GM12878 (cell line): ENCODE measurements around the gene THAP9. TPM values are rescaled to one million over a fixed set of nuclear protein-coding genes. Genes with fewer than 3 reads are reported as not detected.

Experiments
- ATAC-seq: fragments of 200-7000 bp; cut with Tn5 transposase; 3 replicates; pipeline ENCODE4 v1.9.1; 2020; ENCODE audit warnings: mild to moderate bottlenecking, moderate library complexity
- BruUV-seq: library from RNA; stranded (reverse); fragments of 400-500 nt; replicated peaks from 2 replicates; lab custom pipeline; 2021; lab: Mats Ljungman, UMichigan
- CTCF ChIA-PET: fragments of 300-600 bp; sonication (Branson Sonifier 250); formaldehyde crosslinking; extraction: SDS; loops from one replicate; lab custom pipeline; 2021; ENCODE audit warnings: inconsistent platforms; lab: Yijun Ruan, JAX
- POLR2A ChIA-PET: fragments of 350-600 bp; formaldehyde crosslinking; extraction: SDS; loops from one replicate; lab custom pipeline; 2021; ENCODE audit warnings: inconsistent platforms; lab: Charles Lee
- RAD21 ChIA-PET: fragments of 300-600 bp; sonication (Branson Sonifier 250); formaldehyde crosslinking; loops from one replicate; lab custom pipeline; 2023; ENCODE audit warnings: antibody characterized with exemption; ENCODE audit not compliant: unreplicated experiment; lab: Charles Lee
- SMC1A ChIA-PET: fragments of 300-600 bp; sonication (Branson Sonifier 250); formaldehyde crosslinking; loops from one replicate; lab custom pipeline; 2023; ENCODE audit not compliant: unreplicated experiment, uncharacterized antibody; lab: Charles Lee
- DNase-seq: peaks from one replicate; pipeline ENCODE4 v3.0.0-alpha.2; 2011; ENCODE audit warnings: low read depth, low spot score
- FAIRE-seq: peaks from 3 replicates; lab custom pipeline; 2011; peaks lifted over from hg19 to GRCh38; lab: Jason Lieb, UNC
- H2AFZ ChIP-seq: 2 replicates; pipeline ENCODE4 v1.6.0; 2011; ENCODE audit warnings: low read depth, low read length, control low read depth; ENCODE audit not compliant: control insufficient read depth
- H3K27ac ChIP-seq: 2 replicates; pipeline ENCODE4 v1.5.1; 2011; ENCODE audit warnings: control low read depth; ENCODE audit not compliant: control insufficient read depth, insufficient read depth
- H3K27me3 ChIP-seq, 2 experiments: replicated peaks in 1 of 2; 2 replicates each; pipeline versions ENCODE4 v1.6.0 to v1.6.1; 2011; ENCODE audit warnings: low read length in 1 of 2; ENCODE audit not compliant: control insufficient read depth in 2 of 2, insufficient read depth in 2 of 2
- H3K36me3 ChIP-seq, 2 experiments: 2 replicates each; pipeline ENCODE4 v1.5.1; 2011; ENCODE audit warnings: low read length in 1 of 2; ENCODE audit not compliant: control insufficient read depth in 2 of 2, insufficient read depth in 2 of 2
- H3K4me1 ChIP-seq: 2 replicates; pipeline ENCODE4 v1.6.1; 2011; ENCODE audit warnings: mild to moderate bottlenecking, low read length, moderate library complexity, mixed read lengths; ENCODE audit not compliant: control insufficient read depth, insufficient read depth
- H3K4me2 ChIP-seq: 2 replicates; pipeline ENCODE4 v1.6.0; 2011; ENCODE audit warnings: control low read depth; ENCODE audit not compliant: control insufficient read depth, insufficient read depth
- H3K4me3 ChIP-seq: fragments of 200-600 bp; sonication (generic); 2 replicates; pipeline ENCODE4 v1.5.1; 2016
- H3K79me2 ChIP-seq: 2 replicates; pipeline ENCODE4 v1.6.0; 2011; ENCODE audit warnings: low read length; ENCODE audit not compliant: control insufficient read depth, insufficient read depth
- H3K9ac ChIP-seq: 2 replicates; pipeline ENCODE4 v1.8.0; 2011; ENCODE audit warnings: low read length, control low read depth, mixed read lengths; ENCODE audit not compliant: control insufficient read depth, insufficient read depth
- H3K9me3 ChIP-seq: replicated peaks from 3 replicates; pipeline ENCODE4 v1.5.1; 2011; ENCODE audit warnings: mild to moderate bottlenecking, low read length; ENCODE audit not compliant: control insufficient read depth, insufficient read depth
- H4K20me1 ChIP-seq: 2 replicates; pipeline ENCODE4 v1.6.0; 2011; ENCODE audit not compliant: control insufficient read depth, insufficient read depth
- CBX5 ChIP-seq: sonication (generic); IDR thresholded peaks from 2 replicates; pipeline ENCODE4 v1.6.1; 2016; ENCODE audit warnings: low read depth, moderate library complexity, mild to moderate bottlenecking, inconsistent platforms
- E2F8 ChIP-seq: fragments of 450-650 bp; IDR thresholded peaks from 2 replicates; pipeline ENCODE4 v1.6.1; 2018; ENCODE audit warnings: mild to moderate bottlenecking, low read depth, moderate library complexity; ENCODE audit not compliant: partially characterized antibody
- MLLT1 ChIP-seq: fragments of 450-650 bp; IDR thresholded peaks from 2 replicates; pipeline ENCODE4 v1.6.1; 2016; ENCODE audit warnings: mild to moderate bottlenecking
- NFIC ChIP-seq: IDR thresholded peaks from 2 replicates; pipeline ENCODE4 v1.6.1; 2012; ENCODE audit warnings: low read depth, mild to moderate bottlenecking, inconsistent platforms, low read length, moderate library complexity
- NKRF ChIP-seq: fragments of 450-650 bp; conservative IDR thresholded peaks from 2 replicates; pipeline ENCODE4 v1.6.1; 2017; ENCODE audit warnings: mild to moderate bottlenecking, moderate library complexity
- SREBF2 ChIP-seq: IDR thresholded peaks from 2 replicates; pipeline ENCODE4 v1.6.1; 2012; ENCODE audit warnings: mild to moderate bottlenecking, low read length
- TCF12 ChIP-seq: IDR thresholded peaks from 2 replicates; pipeline ENCODE4 v1.6.1; 2011; ENCODE audit warnings: low read depth, mild to moderate bottlenecking, low read length
- ZBED1 ChIP-seq: IDR thresholded peaks from 2 replicates; pipeline ENCODE4 v1.6.1; 2016; ENCODE audit warnings: borderline replicate concordance
- ZBTB33 ChIP-seq: fragments of 450-650 bp; IDR thresholded peaks from 2 replicates; pipeline ENCODE4 v1.6.1; 2017; ENCODE audit warnings: mild to moderate bottlenecking
- WGBS: methylation state at CpG from one replicate; pipeline ENCODE4 v1.1.6; 2016; ENCODE audit warnings: low lambda C conversion rate; ENCODE audit not compliant: insufficient replicate concordance, insufficient coverage; ENCODE audit errors: missing lambda C conversion rate; 5-methylcytosine and 5-hydroxymethylcytosine counted together
- in situ Hi-C: fragments of 300-500 bp; cut with MboI; formaldehyde crosslinking; loops from 9 replicates; pipeline ENCODE4 v1.14.3; 2018; ENCODE audit warnings: mixed read lengths
- intact Hi-C: fragments of 100-400 bp; cut with micrococcal nuclease; formaldehyde crosslinking; loops from one replicate; pipeline ENCODE4 v1.14.2; 2022; ENCODE audit not compliant: unreplicated experiment
- polyA plus RNA-seq, 11 experiments: library from polyadenylated mRNA; depleted of rRNA in 4 of 11; unstranded in 6 of 11; stranded (reverse) in 5 of 11; fragments of >200 nt; fragmentation: Nextera tagmentation in 4 of 11; fragmentation: Illumina TruSeq in 1 of 11; extraction: Ambion mirVana in 4 of 11; extraction: Trizol in 1 of 11; gene quantifications; 1 replicate in 1 of 11; 2 replicates in 10 of 11; pipeline versions ENCODE4 v1.2.1 to v1.2.3, GENCODE V29; 2011 to 2016; ENCODE audit warnings: inconsistent platforms in 2 of 11, missing spikeins in 2 of 11, low read depth in 1 of 11
- total RNA-seq, 4 experiments: library from RNA; depleted of rRNA in 3 of 4; stranded (reverse); fragments of >200 nt in 3 of 4; fragmentation: Illumina TruSeq in 1 of 4; extraction: Trizol in 1 of 4; gene quantifications; 2 replicates each; pipeline versions ENCODE4 v1.2.1 to v1.2.3, GENCODE V29; 2013 to 2021

THAP9 gene
- total and polyA plus RNA-seq, 10 of the 15 experiments (the other 5 are each of a cell fraction or from before 2014, with no cell fraction given) = 2.1 to 4.9 (median 3.3) TPM

GRCh38 chr4:82947498-82947897 is 47.0 kb downstream of the THAP9 start (continued):
- no peak for TF ChIP-seq E2F8
- TF ChIP-seq ZBED1 = no peak
- TF ChIP-seq MLLT1 = no peak
- TF ChIP-seq, all 136 proteins: peak for 0

- no peak for TF ChIP-seq CBX5
- TF ChIP-seq ZBED1 = no peak
- TF ChIP-seq NFIC = no peak
- no peak for TF ChIP-seq NKRF
- no peak for TF ChIP-seq TCF12
- no peak for TF ChIP-seq SREBF2
- TF ChIP-seq ZBTB33 = no peak
- TF ChIP-seq, all 136 proteins: peak for 0
- no peak overlapping the region for H3K9ac ChIP-seq
- WGBS = 100% methylated on average over 1 of the region's 1 CpG
- H3K4me1 ChIP-seq = no peaks in the 10 kb centered on the region
- DNase-seq = no peak
- H3K79me2 ChIP-seq = no peaks in the 10 kb centered on the region
- no peak overlapping the region for H3K27ac ChIP-seq
- H4K20me1 ChIP-seq = no peaks in the 10 kb centered on the region
- no TSS peak for BruUV-seq
- no peak overlapping the region for H3K4me2 ChIP-seq
- in situ Hi-C loops = no loop called here
- peak; percentile 73 for FAIRE-seq
- peaks cover 1 to 8% of the 10 kb centered on the region in 2 experiments; a peak in 2 of 4 replicates for H3K36me3 ChIP-seq
- H3K9me3 ChIP-seq = no peaks in the 10 kb centered on the region
- RAD21 ChIA-PET = no interaction called here
- CTCF ChIA-PET = interaction anchor here (1.1 kb wide), 1 partner anchor 227 kb away, joined by 3 read pairs; no protein-coding TSS in a partner anchor
- H3K4me3 ChIP-seq = no peak overlapping the region
- POLR2A ChIA-PET = no interaction called here
- SMC1A ChIA-PET = interaction anchor here (1.4 kb wide), 1 partner anchor 43 kb away, joined by 4 read pairs; no protein-coding TSS in a partner anchor
- ATAC-seq = no peak
- no peak overlapping the region for H2AFZ ChIP-seq
- no peaks in the 10 kb centered on the region for H3K27me3 ChIP-seq
- intact Hi-C loops = no loop called here
Measured at GRCh38 chr4:82948647-82949204, 48.2 kb downstream of the THAP9 start.
